IMR-90 (cell line): ENCODE measurements around the gene CDK18. TPM values are rescaled to one million over a fixed set of nuclear protein-coding genes. Genes with fewer than 3 reads are reported as not detected.

Source experiments
- ATAC-seq: fragments of 200-7000 bp; cut with Tn5 transposase; 2 replicates; pipeline ENCODE4 v1.9.1; 2020; ENCODE audit warnings: low read depth, mild to moderate bottlenecking, moderate library complexity
- BruUV-seq: library from RNA; stranded (reverse); fragments of 400-500 nt; replicated peaks from 2 replicates; lab custom pipeline; 2021; lab: Mats Ljungman, UMichigan
- CTCF ChIA-PET: fragments of 300-600 bp; formaldehyde crosslinking; extraction: SDS; loops from one replicate; lab custom pipeline; 2021; ENCODE audit warnings: antibody characterized with exemption; lab: Yijun Ruan, JAX
- POLR2A ChIA-PET: fragments of 300-600 bp; sonication (Branson Sonifier 250); formaldehyde crosslinking; loops from one replicate; lab custom pipeline; 2022; ENCODE audit warnings: antibody characterized with exemption; ENCODE audit not compliant: unreplicated experiment; lab: Charles Lee
- DNase-seq: peaks from one replicate; pipeline ENCODE4 v3.0.0; 2013
- H2AFZ ChIP-seq: replicated peaks from 2 replicates; pipeline ENCODE3; 2013; ENCODE audit warnings: low read length, mild to moderate bottlenecking; ENCODE audit not compliant: poor library complexity
- H2AK5ac ChIP-seq: 2 replicates; pipeline ENCODE4 v1.6.1; 2013; ENCODE audit warnings: low read depth, low read length, inconsistent platforms
- H2AK9ac ChIP-seq: replicated peaks from 2 replicates; pipeline ENCODE3; 2013; ENCODE audit warnings: mild to moderate bottlenecking, low read depth, low read length, moderate library complexity; ENCODE audit not compliant: poor library complexity
- H2BK120ac ChIP-seq: 2 replicates; pipeline ENCODE4 v1.6.1; 2013; ENCODE audit warnings: low read depth, low read length, inconsistent platforms
- H2BK15ac ChIP-seq: 3 replicates; pipeline ENCODE4 v1.6.1; 2013; ENCODE audit warnings: low read depth, low read length, inconsistent platforms
- H2BK20ac ChIP-seq: 2 replicates; pipeline ENCODE4 v1.6.1; 2013; ENCODE audit warnings: low read depth, mild to moderate bottlenecking, inconsistent platforms, low read length, moderate library complexity
- H2BK5ac ChIP-seq: 2 replicates; pipeline ENCODE4 v1.6.1; 2013; ENCODE audit warnings: mild to moderate bottlenecking, low read depth, low read length, inconsistent platforms; ENCODE audit not compliant: poor library complexity, severe bottlenecking
- H3K14ac ChIP-seq: replicated peaks from 2 replicates; pipeline ENCODE4 v1.6.1; 2013; ENCODE audit warnings: low read depth, low read length, inconsistent platforms
- H3K18ac ChIP-seq: 2 replicates; pipeline ENCODE4 v1.6.1; 2013; ENCODE audit warnings: low read depth, low read length, control low read depth
- H3K23ac ChIP-seq: 2 replicates; pipeline ENCODE4 v1.6.1; 2013; ENCODE audit warnings: low read depth, low read length, inconsistent platforms
- H3K27ac ChIP-seq: 2 replicates; pipeline ENCODE4 v1.5.1; 2013; ENCODE audit warnings: mild to moderate bottlenecking, control low read depth, low read length; ENCODE audit not compliant: insufficient read depth
- H3K27me3 ChIP-seq: 2 replicates; pipeline ENCODE4 v1.6.1; 2013; ENCODE audit warnings: low read length; ENCODE audit not compliant: control insufficient read depth, insufficient read depth
- H3K36me3 ChIP-seq: 2 replicates; pipeline ENCODE4 v1.6.1; 2013; ENCODE audit warnings: low read length, mixed read lengths; ENCODE audit not compliant: control insufficient read depth, insufficient read depth
- H3K4ac ChIP-seq: 2 replicates; pipeline ENCODE4 v1.6.1; 2013; ENCODE audit warnings: low read depth, low read length, inconsistent platforms
- H3K4me1 ChIP-seq: 2 replicates; pipeline ENCODE4 v1.6.1; 2013; ENCODE audit warnings: low read length, mixed read lengths; ENCODE audit not compliant: control insufficient read depth, insufficient read depth
- H3K4me2 ChIP-seq: 2 replicates; pipeline ENCODE4 v1.6.1; 2013; ENCODE audit warnings: low read depth, mild to moderate bottlenecking, control low read depth, low read length, moderate library complexity
- H3K4me3 ChIP-seq: 2 replicates; pipeline ENCODE4 v1.5.1; 2013; ENCODE audit warnings: low read depth, mild to moderate bottlenecking, control low read depth, low read length, moderate library complexity; ENCODE audit not compliant: insufficient read depth
- H3K56ac ChIP-seq: 2 replicates; pipeline ENCODE4 v1.6.1; 2013; ENCODE audit warnings: low read length, inconsistent platforms; ENCODE audit not compliant: insufficient read depth; ENCODE audit errors: extremely low read depth
- H3K79me1 ChIP-seq, 2 experiments: 2 replicates each; pipeline ENCODE4 v1.6.1; 2013; ENCODE audit warnings: low read length in 2 of 2, inconsistent platforms in 1 of 2, low read depth in 1 of 2
- H3K9ac ChIP-seq: 2 replicates; pipeline ENCODE4 v1.6.1; 2013; ENCODE audit warnings: low read depth, low read length, control low read depth
- H3K9me1 ChIP-seq: 2 replicates; pipeline ENCODE4 v1.6.1; 2013; ENCODE audit warnings: low read length, inconsistent platforms; ENCODE audit not compliant: insufficient read depth
- H3K9me3 ChIP-seq: 2 replicates; pipeline ENCODE4 v1.6.1; 2013; ENCODE audit warnings: low read length; ENCODE audit not compliant: control insufficient read depth, insufficient read depth
- H4K20me1 ChIP-seq: 2 replicates; pipeline ENCODE4 v1.6.1; 2013; ENCODE audit warnings: low read length, inconsistent platforms; ENCODE audit not compliant: insufficient read depth
- H4K5ac ChIP-seq: 2 replicates; pipeline ENCODE4 v1.6.1; 2013; ENCODE audit warnings: mild to moderate bottlenecking, low read depth, low read length, control low read depth
- H4K8ac ChIP-seq, 2 experiments: 2 replicates each; pipeline ENCODE4 v1.6.1; 2013; ENCODE audit warnings: low read depth in 2 of 2, low read length in 2 of 2, control low read depth in 1 of 2, inconsistent platforms in 1 of 2
- H4K91ac ChIP-seq: 2 replicates; pipeline ENCODE4 v1.6.1; 2013; ENCODE audit warnings: low read depth, low read length, inconsistent platforms; ENCODE audit not compliant: insufficient read depth
- CHD1 ChIP-seq: IDR thresholded peaks from 2 replicates; pipeline ENCODE4 v1.6.1; 2012; ENCODE audit warnings: low read depth, low read length, improper control_type of control experiment
- WGBS, 2 experiments: methylation state at CpG; one replicate each; pipeline versions ENCODE4 v1.1.5 to v1.1.7; 2013; ENCODE audit warnings: missing lambda C conversion rate in 2 of 2; ENCODE audit not compliant: insufficient read length in 1 of 2; ENCODE audit errors: extremely low coverage in 2 of 2; 5-methylcytosine and 5-hydroxymethylcytosine counted together
- dilution Hi-C: fragments of 300-500 bp; cut with HindIII; formaldehyde crosslinking; loops from one replicate; pipeline ENCODE4 v1.14.3; 2018; ENCODE audit warnings: low sequenced_read_pairs; ENCODE audit not compliant: unreplicated experiment
- in situ Hi-C: fragments of 300-500 bp; cut with MboI; formaldehyde crosslinking; loops from 3 replicates; pipeline ENCODE4 v1.14.3; 2019; ENCODE audit warnings: low sequenced_read_pairs, inconsistent platforms, mixed read lengths
- intact Hi-C: fragments of 100-400 bp; cut with micrococcal nuclease; formaldehyde crosslinking; loops from 2 replicates; pipeline ENCODE4 v1.10.0; 2022
- polyA plus RNA-seq, 3 experiments: library from polyadenylated mRNA; depleted of rRNA; stranded (reverse); fragments of >200 nt; gene quantifications; 2 replicates each; pipeline ENCODE4 v1.2.3, GENCODE V29; 2012; ENCODE audit warnings: low replicate concordance in 1 of 3
- total RNA-seq: library from RNA; depleted of rRNA; stranded (reverse); fragments of >200 nt; gene quantifications from 2 replicates; pipeline ENCODE4 v1.2.3, GENCODE V29; 2012
- TF ChIP-seq, protein P1 (sequence below): fragments of 150-350 bp; IDR thresholded peaks from 2 replicates; pipeline ENCODE4 v1.6.1; 2017; ENCODE audit warnings: mild to moderate bottlenecking, antibody characterized with exemption, low read length, low read depth

CDK18 gene
- total and polyA plus RNA-seq, 2 of the 4 experiments (the other 2 are of a cell fraction) = 0.18 to 0.48 TPM

DNA sequence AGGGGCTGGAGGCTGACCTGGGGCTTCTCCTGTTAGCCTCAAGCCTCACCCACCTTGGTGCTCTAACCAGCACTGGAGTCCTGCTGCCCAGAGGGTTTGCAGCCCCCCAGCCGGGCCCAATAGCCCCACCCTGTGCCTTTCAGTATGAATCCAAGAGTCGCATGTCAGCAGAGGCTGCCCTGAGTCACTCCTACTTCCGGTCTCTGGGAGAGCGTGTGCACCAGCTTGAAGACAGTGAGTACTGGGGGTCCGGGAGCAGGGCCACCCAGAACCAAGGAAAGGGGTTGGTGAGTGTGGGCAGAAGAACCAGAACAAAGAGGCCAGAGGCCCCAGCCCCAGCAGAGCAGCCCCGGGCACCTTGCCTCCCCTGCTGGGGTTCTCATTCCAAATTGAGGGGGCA lies 25.6 kb downstream of the CDK18 start:
- Histone ChIP-seq H4K20me1 (no peaks in the 10 kb centered on the region), H3K9me3 (no peaks in the 10 kb centered on the region), H2AFZ (no peak overlapping the region), H4K5ac (no peak overlapping the region), H3K9me1 (no peaks in the 10 kb centered on the region), H3K4me3 (no peak overlapping the region), H2BK120ac (no peak overlapping the region), H2BK5ac (no peak overlapping the region), H3K23ac (no peak overlapping the region), H3K27ac (no peak overlapping the region), H2AK5ac (no peak overlapping the region), H3K9ac (no peak overlapping the region), H2AK9ac (no peak overlapping the region), H3K27me3 (peaks cover 33% of the 10 kb centered on the region), H3K56ac (no peak overlapping the region), H2BK20ac (no peak overlapping the region), H3K4ac (no peak overlapping the region), H3K4me2 (no peak overlapping the region), H3K14ac (no peak overlapping the region), H3K4me1 (no peaks in the 10 kb centered on the region), H3K36me3 (no peaks in the 10 kb centered on the region), H3K79me1 (no peaks in the 10 kb centered on the region), H4K8ac (no peak overlapping the region), H2BK15ac (no peak overlapping the region), H3K18ac (no peak overlapping the region), H4K91ac (no peak overlapping the region)
- BruUV-seq = no TSS peak
- intact Hi-C loops = no loop called here
- TF ChIP-seq, protein P1, sequence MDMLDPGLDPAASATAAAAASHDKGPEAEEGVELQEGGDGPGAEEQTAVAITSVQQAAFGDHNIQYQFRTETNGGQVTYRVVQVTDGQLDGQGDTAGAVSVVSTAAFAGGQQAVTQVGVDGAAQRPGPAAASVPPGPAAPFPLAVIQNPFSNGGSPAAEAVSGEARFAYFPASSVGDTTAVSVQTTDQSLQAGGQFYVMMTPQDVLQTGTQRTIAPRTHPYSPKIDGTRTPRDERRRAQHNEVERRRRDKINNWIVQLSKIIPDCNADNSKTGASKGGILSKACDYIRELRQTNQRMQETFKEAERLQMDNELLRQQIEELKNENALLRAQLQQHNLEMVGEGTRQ = no peak
- no peak for TF ChIP-seq CHD1
- POLR2A ChIA-PET = no interaction called here
- in situ Hi-C loops = no loop called here
- dilution Hi-C loops = no loop called here
- CTCF ChIA-PET = interaction anchor here (1.7 to 1.8 kb wide), 2 partner anchors 61 to 128 kb away, joined by 6 to 11 read pairs; no protein-coding TSS in a partner anchor
- WGBS, 2 experiments = no CpG with 5 or more reads among the region's 6 CpGs
- DNase-seq (no peak), ATAC-seq (no peak)
